HCEC 1CT (cell line): ENCODE data around the gene GMDS.

ENCODE experiments used
- DNase-seq: peaks from one replicate; pipeline ENCODE4 v3.0.0-alpha.2; 2017

Gene GMDS

GRCh38 chr6:1617466-1618310 lies 627.7 kb downstream of the GMDS start:
- DNase-seq: no peak

DNA sequence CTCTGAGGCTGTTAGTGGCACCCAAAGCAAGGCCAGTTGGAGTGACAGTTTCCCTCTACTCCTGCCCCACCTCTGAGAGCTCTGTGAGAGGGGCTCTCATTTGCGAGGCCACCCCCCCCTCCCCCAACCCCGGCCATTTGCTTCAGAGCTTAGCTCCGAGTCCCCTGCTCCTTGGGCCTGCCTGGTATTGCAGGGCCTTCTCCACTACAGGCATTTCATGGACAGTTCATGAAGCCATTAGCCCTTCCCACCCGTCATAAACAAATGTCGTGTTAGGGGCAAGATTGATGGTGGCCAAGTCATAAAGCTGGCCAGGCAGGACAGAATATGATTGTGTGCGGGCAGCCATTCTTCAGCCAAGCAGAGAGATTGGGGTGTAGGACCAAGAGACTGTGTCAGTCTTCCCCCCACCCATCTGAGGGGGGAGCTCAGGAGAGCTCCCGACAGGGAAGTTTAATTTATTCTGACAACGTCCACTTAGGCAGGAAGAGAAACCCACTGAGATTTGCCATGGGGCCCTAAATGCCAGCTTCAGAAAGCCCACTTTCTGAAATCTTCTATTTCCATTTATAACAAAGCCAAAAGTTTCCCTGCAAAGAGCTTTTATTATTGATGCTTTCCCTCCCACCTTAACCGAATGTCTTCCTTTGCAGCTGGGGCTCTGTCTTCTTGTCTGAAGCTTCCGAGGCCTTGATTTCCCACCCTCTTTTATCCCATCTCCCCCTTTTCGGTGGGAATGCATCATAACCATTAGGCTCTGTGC lies 628.5 kb downstream of the GMDS start:
- DNase-seq: no peak

DNA sequence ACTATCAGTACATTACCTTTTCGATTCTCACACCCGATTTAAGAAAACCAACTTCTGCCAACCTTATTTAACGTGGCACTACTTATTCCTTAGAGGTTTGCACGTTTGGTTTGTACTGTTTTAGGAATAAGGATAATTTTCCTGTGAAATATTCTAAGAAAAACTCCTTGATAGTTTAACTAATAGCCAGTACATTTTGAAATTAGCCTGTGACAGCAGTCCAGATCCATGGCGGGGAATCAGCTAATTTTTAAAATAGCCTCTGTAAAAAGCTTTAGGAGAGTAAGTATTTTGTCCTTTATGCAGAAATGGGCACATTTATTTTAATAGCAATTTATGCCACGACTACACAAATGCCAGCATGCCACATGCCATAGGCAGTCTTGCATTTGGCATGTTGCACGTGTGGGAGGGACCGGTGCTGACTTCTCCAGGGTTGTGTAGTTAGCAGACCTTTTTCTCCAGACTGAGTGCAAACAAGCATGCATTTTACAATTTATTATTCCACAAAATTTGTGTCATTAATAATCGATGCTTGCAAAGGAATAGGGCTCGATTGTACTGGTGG lies 629.5 kb downstream of the GMDS start:
- DNase-seq: no peak

GRCh38 chr6:1615151-1615852 lies 630.1 kb downstream of the GMDS start:
- DNase-seq: no peak

- DNase-seq: no peak
Measured at GRCh38 chr6:1614448-1615150, 630.8 kb downstream of the GMDS start.

- no peak for DNase-seq
Measured at GRCh38 chr6:1613688-1614447, 631.5 kb downstream of the GMDS start.

DNA sequence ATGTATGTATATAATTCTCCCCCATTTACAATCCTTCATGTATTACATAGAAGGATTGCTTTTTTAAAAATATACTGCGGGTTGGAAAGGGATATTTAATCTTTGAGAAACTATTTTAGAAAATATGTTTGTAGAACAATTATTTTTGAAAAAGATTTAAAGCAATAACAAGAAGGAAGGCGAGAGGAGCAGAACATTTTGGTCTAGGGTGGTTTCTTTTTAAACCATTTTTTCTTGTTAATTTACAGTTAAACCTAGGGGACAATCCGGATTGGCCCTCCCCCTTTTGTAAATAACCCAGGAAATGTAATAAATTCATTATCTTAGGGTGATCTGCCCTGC lies 632.1 kb downstream of the GMDS start:
- DNase-seq: no peak

- DNase-seq: peak; percentile 65
Measured at GRCh38 chr6:1612974-1613306, 632.5 kb downstream of the GMDS start.

DNA sequence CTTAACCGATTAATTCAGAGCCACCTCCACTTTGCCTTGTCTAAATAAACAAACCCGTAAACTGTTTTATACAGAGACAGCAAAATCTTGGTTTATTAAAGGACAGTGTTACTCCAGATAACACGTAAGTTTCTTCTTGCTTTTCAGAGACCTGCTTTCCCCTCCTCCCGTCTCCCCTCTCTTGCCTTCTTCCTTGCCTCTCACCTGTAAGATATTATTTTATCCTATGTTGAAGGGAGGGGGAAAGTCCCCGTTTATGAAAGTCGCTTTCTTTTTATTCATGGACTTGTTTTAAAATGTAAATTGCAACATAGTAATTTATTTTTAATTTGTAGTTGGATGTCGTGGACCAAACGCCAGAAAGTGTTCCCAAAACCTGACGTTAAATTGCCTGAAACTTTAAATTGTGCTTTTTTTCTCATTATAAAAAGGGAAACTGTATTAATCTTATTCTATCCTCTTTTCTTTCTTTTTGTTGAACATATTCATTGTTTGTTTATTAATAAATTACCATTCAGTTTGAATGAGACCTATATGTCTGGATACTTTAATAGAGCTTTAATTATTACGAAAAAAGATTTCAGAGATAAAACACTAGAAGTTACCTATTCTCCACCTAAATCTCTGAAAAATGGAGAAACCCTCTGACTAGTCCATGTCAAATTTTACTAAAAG lies 633.0 kb downstream of the GMDS start:
- no peak for DNase-seq

DNA sequence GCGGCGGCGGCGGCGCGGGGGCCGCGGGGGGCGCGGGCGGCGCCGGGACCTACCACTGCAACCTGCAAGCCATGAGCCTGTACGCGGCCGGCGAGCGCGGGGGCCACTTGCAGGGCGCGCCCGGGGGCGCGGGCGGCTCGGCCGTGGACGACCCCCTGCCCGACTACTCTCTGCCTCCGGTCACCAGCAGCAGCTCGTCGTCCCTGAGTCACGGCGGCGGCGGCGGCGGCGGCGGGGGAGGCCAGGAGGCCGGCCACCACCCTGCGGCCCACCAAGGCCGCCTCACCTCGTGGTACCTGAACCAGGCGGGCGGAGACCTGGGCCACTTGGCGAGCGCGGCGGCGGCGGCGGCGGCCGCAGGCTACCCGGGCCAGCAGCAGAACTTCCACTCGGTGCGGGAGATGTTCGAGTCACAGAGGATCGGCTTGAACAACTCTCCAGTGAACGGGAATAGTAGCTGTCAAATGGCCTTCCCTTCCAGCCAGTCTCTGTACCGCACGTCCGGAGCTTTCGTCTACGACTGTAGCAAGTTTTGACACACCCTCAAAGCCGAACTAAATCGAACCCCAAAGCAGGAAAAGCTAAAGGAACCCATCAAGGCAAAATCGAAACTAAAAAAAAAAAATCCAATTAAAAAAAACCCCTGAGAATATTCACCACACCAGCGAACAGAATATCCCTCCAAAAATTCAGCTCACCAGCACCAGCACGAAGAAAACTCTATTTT lies 633.7 kb downstream of the GMDS start:
- peak; percentile 19 for DNase-seq

GRCh38 chr6:1611322-1611571 lies 634.2 kb downstream of the GMDS start:
- no peak for DNase-seq

GRCh38 chr6:1610497-1611321 lies 634.7 kb downstream of the GMDS start:
- no peak for DNase-seq

- DNase-seq: peak; percentile 72
Measured at GRCh38 chr6:1609648-1610496, 635.5 kb downstream of the GMDS start, which contains the start of gene FOXC1. FOXC1 (plus strand) TSS chr6:1609915; CDS start chr6:1610446, 531 bp downstream.

DNA sequence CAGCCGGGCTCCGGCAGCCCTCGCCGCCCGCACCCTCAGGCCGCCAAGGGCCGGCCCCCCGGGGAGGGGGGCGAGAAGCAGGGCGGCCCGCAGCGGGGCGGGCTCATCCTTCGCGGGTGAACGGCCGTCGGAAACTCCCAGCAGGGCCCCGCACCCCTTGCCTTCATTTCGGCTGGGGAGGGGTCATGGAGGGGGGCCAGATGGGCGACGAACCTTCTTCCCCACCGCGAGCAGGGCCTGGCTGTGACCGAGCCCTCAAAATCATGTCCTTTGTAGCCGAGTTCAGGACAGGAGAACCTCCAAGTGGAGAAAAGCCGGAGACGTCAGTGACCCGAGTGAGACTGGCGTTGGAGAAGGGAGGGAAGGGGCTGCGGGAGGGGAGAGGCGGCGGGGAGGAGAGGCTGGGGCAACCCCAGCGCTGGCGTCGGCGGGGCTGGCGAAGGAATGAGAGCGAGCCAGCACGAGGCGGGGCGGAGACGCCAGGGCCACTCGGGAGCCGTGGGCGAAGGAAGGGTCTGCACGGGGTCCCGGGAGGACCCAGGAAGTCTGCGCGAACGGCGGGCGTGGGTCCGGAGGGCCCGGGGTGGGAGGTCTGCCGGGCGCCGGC lies 636.3 kb downstream of the GMDS start:
- DNase-seq: no peak

DNA sequence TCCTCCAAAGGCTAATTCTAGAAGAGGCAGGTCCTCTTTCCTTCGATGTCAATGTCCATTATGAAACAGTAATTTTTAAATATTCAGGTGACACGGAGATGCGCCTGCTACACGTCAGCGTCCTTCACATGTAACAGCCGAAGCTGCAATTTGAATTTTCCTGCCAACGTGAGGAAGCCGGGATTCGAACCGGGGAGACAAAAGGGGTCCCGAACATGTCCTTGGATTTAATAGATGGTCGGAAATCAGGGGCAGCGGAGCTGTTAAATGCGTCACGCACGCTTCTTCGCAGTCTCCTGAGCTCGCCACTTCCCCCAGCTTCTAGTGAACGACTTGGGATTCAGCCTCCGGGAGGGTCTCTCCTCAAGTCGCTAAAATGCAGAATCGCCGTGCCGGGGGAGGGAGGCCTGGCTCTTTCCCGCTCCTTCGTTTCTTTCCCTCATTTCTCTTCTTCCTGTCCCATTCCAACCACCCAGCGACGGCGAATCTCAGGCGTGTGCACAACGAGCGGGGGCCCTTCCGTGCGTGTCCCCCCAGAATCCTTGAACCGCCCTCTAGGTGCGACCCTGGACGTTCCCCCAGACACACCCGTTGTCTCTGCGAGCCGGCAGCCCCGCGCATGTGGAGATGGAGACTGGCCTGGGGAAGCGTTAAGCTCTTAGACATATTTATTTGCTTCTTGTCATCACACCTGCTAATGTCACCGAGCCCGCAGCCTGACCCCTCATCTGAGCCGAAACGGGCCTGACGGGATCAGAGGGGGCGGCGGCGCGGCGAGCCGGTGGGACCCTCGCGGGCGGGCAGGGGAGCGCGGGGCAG lies 637.0 kb downstream of the GMDS start:
- DNase-seq: no peak

DNA sequence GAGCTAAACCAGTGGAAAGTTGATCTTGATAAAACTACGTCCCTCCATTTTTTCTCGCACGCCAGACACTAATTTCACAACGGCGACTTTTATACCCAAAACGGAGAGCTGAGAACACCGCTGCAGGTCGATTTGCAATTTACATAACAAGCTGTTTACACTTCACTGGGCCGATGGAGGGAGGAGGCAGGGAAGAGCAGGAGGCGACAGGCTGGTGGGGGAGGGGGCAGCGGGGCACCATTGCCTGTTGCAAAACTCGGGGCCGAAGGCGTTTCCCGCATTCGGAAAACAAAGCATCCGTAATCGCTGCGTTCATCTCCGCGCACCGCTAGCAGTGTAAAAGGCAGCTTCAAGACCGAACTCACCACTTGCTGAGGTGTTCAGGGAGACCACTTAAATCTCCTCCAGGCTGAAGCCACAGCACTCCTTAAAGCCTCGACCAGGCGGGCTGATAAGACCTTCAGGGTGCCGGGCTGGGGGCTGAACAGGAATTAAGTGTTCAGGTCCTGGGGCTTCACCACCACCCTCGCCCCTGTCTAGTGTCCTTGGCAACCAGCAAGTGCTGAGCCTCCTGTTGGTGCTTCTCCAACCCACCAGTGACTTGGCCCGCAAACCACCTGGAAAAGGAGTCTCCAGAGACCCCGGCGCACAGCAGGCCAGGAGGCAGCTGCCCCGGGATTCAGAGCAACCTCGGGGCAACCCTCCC lies 637.7 kb downstream of the GMDS start:
- DNase-seq: no peak
